Measurements from ENCODE around the gene PSMD14.

Gene PSMD14

GRCh38 chr2:161388146-161388779 is 80.0 kb downstream of the PSMD14 start:
- DNase-seq, result no peak

- no peak for DNase-seq
Measured at GRCh38 chr2:161391737-161392506, 83.7 kb downstream of the PSMD14 start.

- DNase-seq, result no peak
Measured at GRCh38 chr2:161400076-161400475, 91.9 kb downstream of the PSMD14 start.

GRCh38 chr2:161402297-161402696 is 94.1 kb downstream of the PSMD14 start:
- no peak for DNase-seq

- no peak for DNase-seq
Measured at GRCh38 chr2:161406316-161406715, 98.1 kb downstream of the PSMD14 start.

- no peak for DNase-seq
Measured at GRCh38 chr2:161407597-161407996, 99.4 kb downstream of the PSMD14 start.

GRCh38 chr2:161409308-161409907 is 101.2 kb downstream of the PSMD14 start:
- DNase-seq, result no peak

- no peak for DNase-seq
Measured at GRCh38 chr2:161412346-161412745, 104.1 kb downstream of the PSMD14 start.

GRCh38 chr2:161414042-161415033 is 106.1 kb downstream of the PSMD14 start:
- peak; percentile 67 for DNase-seq

GRCh38 chr2:161415034-161415986 is 107.1 kb downstream of the PSMD14 start:
- DNase-seq, result peak; percentile 57

- DNase-seq, result no peak
Measured at GRCh38 chr2:161415987-161416707, 107.9 kb downstream of the PSMD14 start, which contains the start of gene TBR1. Gene TBR1, plus strand, starts transcription at chr2:161416297. Its CDS starts 114 bp downstream, at chr2:161416411.

GRCh38 chr2:161416708-161417437 is 108.6 kb downstream of the PSMD14 start:
- peak; percentile 64 for DNase-seq

GRCh38 chr2:161417438-161418274 is 109.4 kb downstream of the PSMD14 start:
- no peak for DNase-seq

GRCh38 chr2:161418275-161418714 is 110.1 kb downstream of the PSMD14 start:
- DNase-seq, result no peak

- peak; percentile 58 for DNase-seq
Measured at GRCh38 chr2:161418715-161419637, 110.8 kb downstream of the PSMD14 start.

- DNase-seq, result no peak
Measured at GRCh38 chr2:161419638-161420190, 111.5 kb downstream of the PSMD14 start.

- no peak for DNase-seq
Measured at GRCh38 chr2:161420406-161421074, 112.3 kb downstream of the PSMD14 start.
